GM10266 (cell line): ENCODE data around the gene ZNF282.
"Not testable (repeated sequence)": the region's sequence is repeated elsewhere in the genome, so short reads cannot be mapped to it uniquely, and the experiment has no call there.

ENCODE experiments used
- DNase-seq: peaks from one replicate; pipeline ENCODE4 v3.0.0; 2012; ENCODE audit errors: extremely low spot score
- CTCF ChIP-seq: IDR thresholded peaks from 2 replicates; pipeline ENCODE4 v1.5.1; 2012; ENCODE audit warnings: mild to moderate bottlenecking, low read depth; ENCODE audit not compliant: control insufficient read depth, insufficient read depth; ENCODE audit errors: missing control alignments

Gene ZNF282

GRCh38 chr7:149218469-149219420, 23.4 kb downstream of the ZNF282 start:
- no peak for DNase-seq
- TF ChIP-seq CTCF, result no peak

GRCh38 chr7:149220534-149220933, 25.2 kb downstream of the ZNF282 start:
- DNase-seq, result no peak
- TF ChIP-seq CTCF, result no peak

- no peak for DNase-seq
- no peak for TF ChIP-seq CTCF
Observed at GRCh38 chr7:149223176-149223575, 27.8 kb downstream of the ZNF282 start.

- DNase-seq, result no peak
- no peak for TF ChIP-seq CTCF
Observed at GRCh38 chr7:149223761-149224160, 28.4 kb downstream of the ZNF282 start.

- DNase-seq, result no peak
- no peak for TF ChIP-seq CTCF
Observed at GRCh38 chr7:149224352-149224751, 29.0 kb downstream of the ZNF282 start.

GRCh38 chr7:149225106-149225505, 29.8 kb downstream of the ZNF282 start:
- TF ChIP-seq CTCF, result no peak
- DNase-seq, result no peak

- no peak for DNase-seq
- TF ChIP-seq CTCF, result no peak
Observed at GRCh38 chr7:149225656-149226055, 30.3 kb downstream of the ZNF282 start.

GRCh38 chr7:149226366-149226765, 31.0 kb downstream of the ZNF282 start:
- DNase-seq, result not testable (repeated sequence)
